H1 (cell line): ENCODE measurements around the gene ABCB10. TPM values are rescaled to one million over a fixed set of nuclear protein-coding genes. Genes with fewer than 3 reads are reported as not detected.

Experiments
- CTCF ChIA-PET: fragments of 300-600 bp; sonication (Branson Sonifier 250); formaldehyde crosslinking; loops from one replicate; lab custom pipeline; 2021; ENCODE audit not compliant: partially characterized antibody; lab: Charles Lee
- POLR2A ChIA-PET: fragments of 300-600 bp; sonication (Branson Sonifier 250); formaldehyde crosslinking; loops from one replicate; lab custom pipeline; 2021; ENCODE audit warnings: inconsistent platforms; ENCODE audit not compliant: partially characterized antibody; lab: Charles Lee
- DNase-seq, 2 experiments: peaks; one replicate each; pipeline versions ENCODE4 v3.0.0 to v3.0.0-alpha.2; 2010 to 2022; ENCODE audit warnings: low spot score in 2 of 2, low read depth in 1 of 2, mixed read lengths in 1 of 2
- FAIRE-seq: peaks from 2 replicates; lab custom pipeline; 2011; peaks lifted over from hg19 to GRCh38; lab: Jason Lieb, UNC
- H2AFZ ChIP-seq: 2 replicates; pipeline ENCODE4 v1.8.1; 2012; ENCODE audit warnings: low read length, inconsistent platforms
- H2AK5ac ChIP-seq: 2 replicates; pipeline ENCODE4 v1.6.1; 2013; ENCODE audit warnings: low read depth, low read length
- H2BK120ac ChIP-seq: replicated peaks from 2 replicates; pipeline ENCODE3; 2013; ENCODE audit warnings: low read depth, low read length, inconsistent platforms
- H2BK12ac ChIP-seq: 2 replicates; pipeline ENCODE4 v1.6.1; 2013; ENCODE audit warnings: low read depth, low read length
- H2BK15ac ChIP-seq: 2 replicates; pipeline ENCODE4 v1.6.1; 2013; ENCODE audit warnings: low read length
- H2BK20ac ChIP-seq: 2 replicates; pipeline ENCODE4 v1.6.1; 2013; ENCODE audit warnings: low read length
- H2BK5ac ChIP-seq: 2 replicates; pipeline ENCODE4 v1.6.1; 2013; ENCODE audit warnings: low read depth, low read length
- H3K14ac ChIP-seq: 2 replicates; pipeline ENCODE4 v1.6.1; 2013; ENCODE audit warnings: inconsistent platforms; ENCODE audit not compliant: insufficient read length
- H3K18ac ChIP-seq: 2 replicates; pipeline ENCODE4 v1.6.1; 2013; ENCODE audit warnings: low read length; ENCODE audit errors: extremely low read depth
- H3K23ac ChIP-seq: 2 replicates; pipeline ENCODE4 v1.6.1; 2013; ENCODE audit warnings: inconsistent platforms; ENCODE audit not compliant: insufficient read length
- H3K23me2 ChIP-seq: 2 replicates; pipeline ENCODE4 v1.6.1; 2013; ENCODE audit warnings: low read depth, low read length
- H3K27ac ChIP-seq: 2 replicates; pipeline ENCODE4 v1.6.1; 2011; ENCODE audit warnings: low read depth, low read length, inconsistent platforms
- H3K27me3 ChIP-seq, 4 experiments: replicated peaks in 1 of 4; 1 replicate in 1 of 4; 2 replicates in 3 of 4; pipeline versions ENCODE4 v1.6.1 to v1.8.1; 2011 to 2013; ENCODE audit warnings: low read length in 3 of 4, mild to moderate bottlenecking in 3 of 4, inconsistent platforms in 2 of 4, mixed read lengths in 2 of 4, moderate library complexity in 1 of 4; ENCODE audit not compliant: control insufficient read depth in 3 of 4, insufficient read depth in 3 of 4; ENCODE audit errors: extremely low read depth in 1 of 4
- H3K36me3 ChIP-seq, 4 experiments: 2 replicates each; pipeline versions ENCODE4 v1.6.1 to v1.8.1; 2011 to 2013; ENCODE audit warnings: mild to moderate bottlenecking in 4 of 4, low read length in 3 of 4, moderate library complexity in 2 of 4, control low read depth in 1 of 4, inconsistent platforms in 1 of 4; ENCODE audit not compliant: insufficient read depth in 4 of 4, control insufficient read depth in 2 of 4
- H3K4ac ChIP-seq: replicated peaks from 2 replicates; pipeline ENCODE3; 2013; ENCODE audit warnings: low read length, low read depth, mixed read lengths, inconsistent platforms; ENCODE audit not compliant: insufficient read length
- H3K4me1 ChIP-seq, 4 experiments: replicated peaks in 1 of 4; 1 replicate in 1 of 4; 2 replicates in 3 of 4; pipeline versions ENCODE4 v1.6.1 to v1.8.1; 2011 to 2013; ENCODE audit warnings: low read length in 3 of 4, inconsistent platforms in 2 of 4, mixed read lengths in 1 of 4; ENCODE audit not compliant: insufficient read depth in 4 of 4, control insufficient read depth in 3 of 4
- H3K4me2 ChIP-seq, 2 experiments: 2 replicates each; pipeline versions ENCODE4 v1.6.1 to v1.8.1; 2011 to 2013; ENCODE audit warnings: low read depth in 2 of 2, low read length in 2 of 2, control low read depth in 1 of 2, inconsistent platforms in 1 of 2, mild to moderate bottlenecking in 1 of 2; ENCODE audit not compliant: insufficient read depth in 1 of 2
- H3K4me3 ChIP-seq, 4 experiments: fragments of 200-600, 300-600 bp in 1 of 4; sonication (generic), shearing (Covaris generic), sonication (Bioruptor Twin) in 1 of 4; 2 replicates each; pipeline versions ENCODE4 v1.5.1 to v1.8.1; 2011 to 2016; ENCODE audit warnings: low read length in 4 of 4, low read depth in 3 of 4, control low read depth in 2 of 4, inconsistent platforms in 2 of 4, mild to moderate bottlenecking in 2 of 4, mixed read lengths in 1 of 4, moderate library complexity in 1 of 4; ENCODE audit not compliant: insufficient read depth in 2 of 4; ENCODE audit errors: extremely low read depth in 1 of 4
- H3K56ac ChIP-seq: replicated peaks from 2 replicates; pipeline ENCODE3; 2013; ENCODE audit warnings: low read depth, mild to moderate bottlenecking, mixed read lengths, low read length, inconsistent platforms; ENCODE audit not compliant: insufficient read length
- H3K79me1 ChIP-seq: 2 replicates; pipeline ENCODE4 v1.6.1; 2013; ENCODE audit warnings: low read depth, low read length, control low read depth
- H3K79me2 ChIP-seq, 2 experiments: 2 replicates each; pipeline versions ENCODE4 v1.6.1 to v1.8.1; 2012 to 2013; ENCODE audit warnings: low read length in 2 of 2, mild to moderate bottlenecking in 2 of 2, inconsistent platforms in 1 of 2; ENCODE audit not compliant: insufficient read depth in 2 of 2, control insufficient read depth in 1 of 2
- H3K9ac ChIP-seq, 4 experiments: replicated peaks in 1 of 4; 1 replicate in 1 of 4; 2 replicates in 3 of 4; pipeline versions ENCODE4 v1.6.1 to v1.8.1; 2011 to 2013; ENCODE audit warnings: low read depth in 3 of 4, low read length in 3 of 4, control low read depth in 2 of 4, mild to moderate bottlenecking in 2 of 4, moderate library complexity in 2 of 4, inconsistent platforms in 1 of 4; ENCODE audit errors: extremely low read depth in 1 of 4
- H3K9me3 ChIP-seq, 2 experiments: 2 replicates each; pipeline versions ENCODE4 v1.6.1 to v1.8.1; 2012 to 2013; ENCODE audit warnings: mild to moderate bottlenecking in 2 of 2, moderate library complexity in 2 of 2, control low read depth in 1 of 2, inconsistent platforms in 1 of 2, low read depth in 1 of 2, low read length in 1 of 2, mixed read lengths in 1 of 2; ENCODE audit not compliant: insufficient read depth in 2 of 2
- H4K20me1 ChIP-seq, 2 experiments: replicated peaks in 1 of 2; 2 replicates each; pipeline versions ENCODE3 to v1.8.1; 2011 to 2013; ENCODE audit warnings: inconsistent platforms in 2 of 2, low read length in 2 of 2, mild to moderate bottlenecking in 1 of 2; ENCODE audit not compliant: insufficient read depth in 2 of 2, control insufficient read depth in 1 of 2
- H4K5ac ChIP-seq: 2 replicates; pipeline ENCODE4 v1.6.1; 2013; ENCODE audit warnings: low read length, low read depth, mixed read lengths, inconsistent platforms; ENCODE audit not compliant: insufficient read length
- H4K8ac ChIP-seq: 2 replicates; pipeline ENCODE4 v1.8.0; 2013; ENCODE audit warnings: mild to moderate bottlenecking, moderate library complexity, low read length, inconsistent platforms; ENCODE audit not compliant: insufficient read depth; ENCODE audit errors: extremely low read depth
- H4K91ac ChIP-seq: replicated peaks from 2 replicates; pipeline ENCODE3; 2013; ENCODE audit warnings: low read length, mixed read lengths, inconsistent platforms; ENCODE audit not compliant: insufficient read length
- BACH1 ChIP-seq: IDR thresholded peaks from 2 replicates; pipeline ENCODE4 v1.6.1; 2012; ENCODE audit warnings: low read length, improper control_type of control experiment
- CHD2 ChIP-seq: IDR thresholded peaks from 2 replicates; pipeline ENCODE4 v1.6.1; 2012; ENCODE audit warnings: low read length, improper control_type of control experiment
- EGR1 ChIP-seq: IDR thresholded peaks from 2 replicates; pipeline ENCODE4 v1.6.1; 2011; ENCODE audit warnings: low read depth, low read length, borderline replicate concordance
- GTF2F1 ChIP-seq: IDR thresholded peaks from 2 replicates; pipeline ENCODE4 v1.6.1; 2012; ENCODE audit warnings: low read depth, low read length, improper control_type of control experiment, borderline replicate concordance
- HDAC2 ChIP-seq, 2 experiments: fragments of 300-600 bp in 1 of 2; sonication (generic) in 1 of 2; IDR thresholded peaks; 2 replicates each; pipeline ENCODE4 v1.6.1; 2011 to 2012; ENCODE audit warnings: low read depth in 2 of 2, low read length in 2 of 2, mild to moderate bottlenecking in 2 of 2, moderate library complexity in 2 of 2, borderline replicate concordance in 1 of 2, inconsistent platforms in 1 of 2
- KDM4A ChIP-seq: IDR thresholded peaks from one replicate; pipeline ENCODE4 v1.7.1; 2012; ENCODE audit warnings: low read depth, mild to moderate bottlenecking, moderate library complexity, low read length, inconsistent platforms; ENCODE audit not compliant: severe bottlenecking
- MAFK ChIP-seq: IDR thresholded peaks from 2 replicates; pipeline ENCODE4 v1.6.1; 2012; ENCODE audit warnings: low read depth, mild to moderate bottlenecking, improper control_type of control experiment, low read length
- PHF8 ChIP-seq: fragments of 200-600 bp; sonication (generic); conservative IDR thresholded peaks from 2 replicates; pipeline ENCODE4 v1.7.1; 2012; ENCODE audit warnings: low read depth, mild to moderate bottlenecking, inconsistent platforms, low read length, moderate library complexity
- RFX5 ChIP-seq: IDR thresholded peaks from 2 replicates; pipeline ENCODE4 v1.6.1; 2011; ENCODE audit warnings: low read depth, low read length, improper control_type of control experiment, borderline replicate concordance
- SIX5 ChIP-seq: IDR thresholded peaks from 2 replicates; pipeline ENCODE4 v1.6.1; 2011; ENCODE audit warnings: mild to moderate bottlenecking, low read depth, low read length
- TEAD4 ChIP-seq: IDR thresholded peaks from 2 replicates; pipeline ENCODE4 v1.6.1; 2012; ENCODE audit warnings: low read depth, low read length, inconsistent platforms, mixed read lengths
- WGBS, 2 experiments: shearing (Covaris generic) in 1 of 2; methylation state at CpG; one replicate each; pipeline versions ENCODE4 v1.1.6 to v1.1.7; 2013 to 2015; ENCODE audit warnings: low lambda C conversion rate in 2 of 2, mixed read lengths in 2 of 2, inconsistent platforms in 1 of 2, low coverage in 1 of 2, missing lambda C conversion rate in 1 of 2; ENCODE audit not compliant: insufficient replicate concordance in 2 of 2, insufficient coverage in 1 of 2, insufficient read length in 1 of 2; ENCODE audit errors: extremely low coverage in 1 of 2, missing lambda C conversion rate in 1 of 2; 5-methylcytosine and 5-hydroxymethylcytosine counted together
- polyA plus RNA-seq, 7 experiments: library from polyadenylated mRNA; depleted of rRNA in 3 of 7; stranded (reverse) in 5 of 7; unstranded in 2 of 7; fragments of >200 nt in 5 of 7; fragments of 200-250 nt in 2 of 7; gene quantifications; 1 replicate in 5 of 7; 2 replicates in 1 of 7; 4 replicates in 1 of 7; pipeline versions ENCODE4 v1.2.1 to v1.2.3, GENCODE V29; 2011 to 2013; ENCODE audit warnings: missing spikeins in 2 of 7, mixed read lengths in 2 of 7
- total RNA-seq: library from RNA; stranded (reverse); fragmentation: NEBNext Ultra II Directional; extraction: Animal tissue kit (Norgen Biotek cat#: 25700); gene quantifications from 2 replicates; pipeline ENCODE4 v1.2.1, GENCODE V29; 2021

Gene ABCB10
- total and polyA plus RNA-seq, 2 of the 8 experiments (the other 6 are each of a cell fraction or from before 2014, with no cell fraction given), result 3.6 to 11.9 TPM

DNA sequence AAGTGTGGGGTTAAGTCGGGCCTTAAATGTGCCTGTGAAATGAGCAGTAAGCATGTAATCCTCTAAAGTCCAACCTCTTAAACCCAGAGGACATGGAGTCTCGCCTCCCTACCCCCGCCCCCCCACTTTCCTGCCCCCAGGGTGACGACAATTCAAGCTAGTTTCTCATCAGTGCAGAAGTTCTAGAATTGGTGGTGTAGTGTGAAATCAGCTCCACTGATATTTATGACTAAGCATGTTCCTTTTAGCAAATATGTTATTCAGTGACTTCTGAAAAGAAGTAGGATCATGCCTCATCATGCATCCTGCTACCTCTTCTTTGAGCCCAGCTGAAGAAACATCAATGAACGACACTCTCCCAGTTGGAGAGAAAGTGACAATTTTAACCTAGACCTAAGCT, 2.6 kb upstream of the ABCB10 start:
- POLR2A ChIA-PET, result interaction anchor here (0.7 kb wide), 1 partner anchor 222 kb away, joined by 4 read pairs; no protein-coding TSS in a partner anchor
- FAIRE-seq (no peak), DNase-seq (no peak)
- Histone ChIP-seq H2AK5ac (no peak overlapping the region), H2BK15ac (no peak overlapping the region), H4K5ac (no peak overlapping the region), H2BK120ac (no peak overlapping the region), H3K4me1 (peaks cover 0 to 10% (median 2%) of the 10 kb centered on the region in 4 experiments; a peak in 4 of 7 replicates), H2BK5ac (no peak overlapping the region), H3K9me3 (no peaks in the 10 kb centered on the region), H3K36me3 (no peaks in the 10 kb centered on the region), H3K23me2 (no peaks in the 10 kb centered on the region; the same call in 1 of the 2 replicates), H3K9ac (no peak overlapping the region), H3K27ac (no peak overlapping the region), H3K23ac (no peak overlapping the region), H2BK20ac (no peak overlapping the region), H3K56ac (no peak overlapping the region), H2BK12ac (no peak overlapping the region), H4K8ac (no peak overlapping the region; the same call in 1 of the 2 replicates), H3K4me3 (no peak overlapping the region), H3K27me3 (no peaks in the 10 kb centered on the region; a peak in 1 of 7 replicates), H3K4me2 (no peak overlapping the region), H3K18ac (no peak overlapping the region), H3K4ac (no peak overlapping the region), H3K79me1 (no peaks in the 10 kb centered on the region), H3K79me2 (peaks cover 0 to 11% of the 10 kb centered on the region in 2 experiments; a peak in 2 of 4 replicates), H4K91ac (no peak overlapping the region), H2AFZ (no peak overlapping the region), H4K20me1 (peaks cover 3 to 4% of the 10 kb centered on the region in 2 experiments), H3K14ac (no peak overlapping the region)
- 81% methylated on average over 5 of the region's 5 CpGs; no CpG with 5 or more reads in 1 of the 2 experiments for WGBS, 2 experiments
- CTCF ChIA-PET, result interaction anchor here (0.5 to 0.6 kb wide), 2 partner anchors 124 to 749 kb away, joined by 3 to 4 read pairs; no protein-coding TSS in a partner anchor
- TF ChIP-seq RFX5 (no peak), KDM4A (no peak), CHD2 (no peak), HDAC2 (IDR thresholded peaks at IDR 0.05; ENCODE audit: borderline replicate concordance in 1 of 2, low read depth in 2 of 2, low read length in 2 of 2) (no peak), BACH1 (no peak), EGR1 (no peak), SIX5 (no peak), TEAD4 (no peak), MAFK (no peak), PHF8 (no peak), GTF2F1 (no peak)
